LNCAP (cell line): ENCODE results near the gene BPIFB1.

Source experiments
- TF ChIP-seq, protein P1 (sequence below): fragments of 450-650 bp; IDR thresholded peaks from 2 replicates; pipeline ENCODE4 v1.5.1; 2017; ENCODE audit warnings: mild to moderate bottlenecking

BPIFB1 gene, protein sequence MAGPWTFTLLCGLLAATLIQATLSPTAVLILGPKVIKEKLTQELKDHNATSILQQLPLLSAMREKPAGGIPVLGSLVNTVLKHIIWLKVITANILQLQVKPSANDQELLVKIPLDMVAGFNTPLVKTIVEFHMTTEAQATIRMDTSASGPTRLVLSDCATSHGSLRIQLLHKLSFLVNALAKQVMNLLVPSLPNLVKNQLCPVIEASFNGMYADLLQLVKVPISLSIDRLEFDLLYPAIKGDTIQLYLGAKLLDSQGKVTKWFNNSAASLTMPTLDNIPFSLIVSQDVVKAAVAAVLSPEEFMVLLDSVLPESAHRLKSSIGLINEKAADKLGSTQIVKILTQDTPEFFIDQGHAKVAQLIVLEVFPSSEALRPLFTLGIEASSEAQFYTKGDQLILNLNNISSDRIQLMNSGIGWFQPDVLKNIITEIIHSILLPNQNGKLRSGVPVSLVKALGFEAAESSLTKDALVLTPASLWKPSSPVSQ

DNA sequence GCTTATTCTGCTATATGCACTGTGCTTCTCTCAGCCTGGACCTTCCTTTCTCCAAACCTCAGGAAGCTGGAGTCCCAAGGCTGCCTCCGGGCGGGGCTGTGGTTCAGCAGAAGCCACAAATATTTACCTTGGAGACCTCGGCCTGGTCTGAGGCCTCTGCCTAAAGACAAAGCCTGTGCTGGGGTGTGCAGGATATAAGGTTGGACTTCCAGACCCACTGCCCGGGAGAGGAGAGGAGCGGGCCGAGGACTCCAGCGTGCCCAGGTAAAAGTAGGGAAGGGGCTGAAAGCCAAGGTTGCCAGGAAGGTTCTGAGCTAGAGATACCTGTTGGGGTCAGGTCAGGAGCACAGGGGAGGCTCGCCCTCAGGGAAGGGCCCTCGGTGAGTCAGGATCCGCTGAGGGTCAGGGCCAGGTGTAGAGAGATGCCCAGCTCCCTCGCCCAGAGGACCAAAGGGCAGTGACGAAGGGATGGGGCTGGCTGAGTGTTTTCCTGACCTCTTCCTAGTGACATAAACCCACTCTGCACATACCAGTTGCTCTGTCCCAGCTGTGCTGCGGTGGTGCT is at the start of gene BPIFB1:
Gene BPIFB1, plus strand, starts transcription at position 224 of the 565 bp plus-strand sequence. CDS start 2,860 bp downstream, outside the sequence.
- TF ChIP-seq, protein P1, sequence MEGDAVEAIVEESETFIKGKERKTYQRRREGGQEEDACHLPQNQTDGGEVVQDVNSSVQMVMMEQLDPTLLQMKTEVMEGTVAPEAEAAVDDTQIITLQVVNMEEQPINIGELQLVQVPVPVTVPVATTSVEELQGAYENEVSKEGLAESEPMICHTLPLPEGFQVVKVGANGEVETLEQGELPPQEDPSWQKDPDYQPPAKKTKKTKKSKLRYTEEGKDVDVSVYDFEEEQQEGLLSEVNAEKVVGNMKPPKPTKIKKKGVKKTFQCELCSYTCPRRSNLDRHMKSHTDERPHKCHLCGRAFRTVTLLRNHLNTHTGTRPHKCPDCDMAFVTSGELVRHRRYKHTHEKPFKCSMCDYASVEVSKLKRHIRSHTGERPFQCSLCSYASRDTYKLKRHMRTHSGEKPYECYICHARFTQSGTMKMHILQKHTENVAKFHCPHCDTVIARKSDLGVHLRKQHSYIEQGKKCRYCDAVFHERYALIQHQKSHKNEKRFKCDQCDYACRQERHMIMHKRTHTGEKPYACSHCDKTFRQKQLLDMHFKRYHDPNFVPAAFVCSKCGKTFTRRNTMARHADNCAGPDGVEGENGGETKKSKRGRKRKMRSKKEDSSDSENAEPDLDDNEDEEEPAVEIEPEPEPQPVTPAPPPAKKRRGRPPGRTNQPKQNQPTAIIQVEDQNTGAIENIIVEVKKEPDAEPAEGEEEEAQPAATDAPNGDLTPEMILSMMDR, result no peak

DNA sequence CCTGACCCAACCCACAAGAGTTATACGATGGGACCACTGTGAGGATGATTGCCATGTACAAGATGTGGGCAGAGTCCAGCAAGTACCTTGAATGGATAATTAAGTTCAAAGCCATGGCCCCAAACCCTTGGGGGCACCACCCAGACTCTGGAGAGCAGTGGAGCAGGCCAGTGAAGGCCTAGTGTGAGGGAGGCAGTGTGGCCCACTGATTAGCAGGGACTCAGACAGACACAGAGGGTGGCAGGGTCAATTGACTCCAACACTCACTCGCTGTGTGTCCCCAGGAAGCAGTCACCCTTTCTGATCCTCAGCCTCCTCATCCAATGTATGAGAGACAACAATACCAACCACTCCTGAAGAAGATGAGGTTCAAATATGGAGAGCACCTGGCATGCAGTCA is 49.0 kb upstream of the BPIFB1 start:
- TF ChIP-seq, protein P1, result no peak

DNA sequence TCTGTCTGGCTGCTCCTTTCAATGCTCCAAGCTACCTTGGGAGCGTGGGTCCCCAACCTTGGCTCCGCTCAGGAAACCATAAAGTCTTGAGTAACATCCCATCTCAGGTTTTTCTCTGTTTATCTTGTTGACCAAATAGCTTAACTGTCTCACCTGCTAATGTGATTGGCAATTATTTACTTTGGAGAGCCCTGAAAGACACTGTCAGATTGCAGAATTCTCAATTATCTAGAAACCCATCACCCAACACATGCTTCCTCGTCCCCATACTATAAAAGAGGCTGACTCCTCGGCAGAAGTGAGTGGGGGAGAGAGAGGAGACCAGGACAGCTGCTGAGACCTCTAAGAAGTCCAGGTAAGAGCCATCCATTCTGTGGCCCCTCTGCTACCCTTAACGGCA is 47.3 kb upstream of the BPIFB1 start, which contains the start of gene BPIFA1:
Gene BPIFA1, plus strand, starts transcription at position 301 of the 400 bp plus-strand sequence. CDS start 1,716 bp downstream, outside the sequence.
- TF ChIP-seq, protein P1, result no peak

DNA sequence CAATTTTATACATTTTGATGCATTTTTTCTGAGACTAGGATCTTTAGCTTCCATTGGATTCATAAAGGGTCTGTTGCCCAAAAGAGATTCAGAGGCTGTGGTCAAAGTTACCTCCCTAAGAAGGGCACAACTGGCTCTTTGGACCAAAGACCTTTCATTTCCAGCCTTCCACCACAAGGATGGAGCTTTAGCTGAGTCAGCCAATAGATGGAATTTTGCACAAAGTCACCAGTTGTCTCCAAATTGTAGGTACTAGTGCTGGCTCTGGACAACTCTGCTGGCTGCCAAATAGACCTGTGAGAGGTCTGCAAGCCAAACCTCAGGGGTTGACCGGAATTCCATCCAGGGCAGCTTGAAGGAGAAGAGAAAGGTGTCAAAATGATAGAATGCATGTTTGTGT is 46.7 kb upstream of the BPIFB1 start:
- TF ChIP-seq, protein P1, result no peak

DNA sequence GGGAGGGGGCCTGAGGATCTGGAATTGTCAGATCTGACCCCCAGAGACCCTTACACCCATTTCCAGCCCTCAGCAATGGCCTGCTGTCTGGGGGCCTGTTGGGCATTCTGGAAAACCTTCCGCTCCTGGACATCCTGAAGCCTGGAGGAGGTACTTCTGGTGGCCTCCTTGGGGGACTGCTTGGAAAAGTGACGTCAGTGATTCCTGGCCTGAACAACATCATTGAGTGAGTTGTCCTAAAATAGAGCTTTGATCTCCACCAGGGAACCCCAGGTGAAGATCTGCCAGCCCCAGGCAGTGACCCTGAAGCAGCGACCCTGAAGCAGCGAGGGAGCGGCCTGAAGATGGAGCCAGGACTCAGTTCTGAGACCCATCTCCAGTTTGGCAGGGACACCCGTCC is 45.0 kb upstream of the BPIFB1 start:
- TF ChIP-seq, protein P1, result no peak

DNA sequence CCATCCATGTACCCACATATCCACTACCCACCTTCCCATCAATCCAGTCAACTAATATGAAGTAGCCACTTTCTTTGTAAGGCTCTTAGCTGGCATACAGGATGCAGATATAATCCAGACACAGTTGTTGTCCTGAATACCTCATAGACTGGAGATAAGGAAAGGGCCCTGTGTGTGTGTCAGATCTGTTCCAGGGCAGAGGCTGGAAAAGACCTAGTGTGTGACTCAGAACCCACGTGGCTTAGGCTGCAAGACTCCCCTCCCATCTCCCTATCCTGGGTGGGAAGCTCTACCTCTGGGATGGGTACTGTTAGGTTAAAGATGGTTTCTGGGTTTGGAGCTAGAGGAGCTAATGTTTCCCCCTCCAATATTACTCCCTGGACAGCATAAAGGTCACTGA is 43.6 kb upstream of the BPIFB1 start:
- TF ChIP-seq, protein P1, result no peak

DNA sequence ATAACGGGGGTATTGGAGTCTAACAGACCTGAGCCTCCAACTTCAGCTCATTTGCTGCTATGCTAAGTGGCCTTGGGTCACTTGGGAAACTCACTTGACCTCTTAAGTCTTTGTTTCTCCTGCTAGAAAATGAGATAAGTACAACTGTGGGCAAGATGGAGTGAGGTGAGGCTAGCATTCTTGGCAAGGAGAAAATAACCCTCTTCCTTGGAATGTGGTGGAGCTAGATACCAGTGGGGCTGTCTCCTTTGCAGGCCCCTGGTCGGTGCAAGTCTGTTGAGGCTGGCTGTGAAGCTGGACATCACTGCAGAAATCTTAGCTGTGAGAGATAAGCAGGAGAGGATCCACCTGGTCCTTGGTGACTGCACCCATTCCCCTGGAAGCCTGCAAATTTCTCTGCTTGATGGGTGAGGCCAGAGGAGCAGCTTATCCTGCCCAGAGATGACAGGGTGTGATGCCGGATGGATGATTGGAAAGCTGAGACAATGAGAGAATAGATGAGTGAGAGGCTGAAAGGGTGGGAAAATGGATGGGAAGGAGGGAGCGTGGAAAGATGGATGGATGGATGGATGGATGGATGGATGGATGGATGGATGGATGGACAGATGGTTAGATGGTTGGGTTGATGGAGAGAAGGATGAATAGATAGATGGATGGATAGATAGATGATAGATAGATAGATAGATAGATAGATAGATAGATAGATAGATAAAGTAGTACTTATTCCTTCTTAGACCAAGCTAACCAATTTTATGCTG is 42.9 kb upstream of the BPIFB1 start:
- TF ChIP-seq, protein P1, result no peak
